ENCODE data around the gene APOC1. TPM values are rescaled to one million over a fixed set of nuclear protein-coding genes. Genes with fewer than 3 reads are reported as not detected.
A peak's percentile ranks its signal among the peaks of the same experiment; 100 is the strongest.

Gene APOC1
- total and polyA plus RNA-seq, 2 donors = 3.5 to 26.9 TPM

DNA sequence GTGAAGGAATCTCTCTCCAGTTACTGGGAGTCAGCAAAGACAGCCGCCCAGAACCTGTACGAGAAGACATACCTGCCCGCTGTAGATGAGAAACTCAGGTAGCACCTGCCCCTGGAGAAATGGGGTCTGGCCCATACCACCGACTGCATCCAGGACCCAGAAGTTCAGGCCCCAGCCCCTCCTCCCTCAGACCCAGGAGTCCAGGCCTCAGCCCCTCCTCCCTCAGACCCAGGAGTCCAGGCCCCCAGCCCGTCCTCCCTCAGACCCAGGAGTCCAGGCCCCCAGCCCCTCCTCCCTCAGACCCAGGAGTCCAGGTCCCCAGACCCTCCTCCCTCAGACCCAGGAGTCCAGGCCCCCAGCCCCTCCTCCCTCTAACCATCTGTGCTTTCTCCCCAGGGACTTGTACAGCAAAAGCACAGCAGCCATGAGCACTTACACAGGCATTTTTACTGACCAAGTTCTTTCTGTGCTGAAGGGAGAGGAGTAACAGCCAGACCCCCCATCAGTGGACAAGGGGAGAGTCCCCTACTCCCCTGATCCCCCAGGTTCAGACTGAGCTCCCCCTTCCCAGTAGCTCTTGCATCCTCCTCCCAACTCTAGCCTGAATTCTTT is 34.5 kb downstream of the APOC1 start:
- no peaks in the 10 kb centered on the region for H3K36me3 ChIP-seq (ENCODE audit: insufficient read depth)
- H3K4me3 ChIP-seq (ENCODE audit: low read depth, low read length) = no peak overlapping the region
- H3K27ac ChIP-seq (ENCODE audit: low read depth) = no peak overlapping the region
- no peak for DNase-seq (ENCODE audit: extremely low spot score)
- WGBS = 84% methylated on average over 5 of the region's 5 CpGs
- no peaks in the 10 kb centered on the region for H3K4me1 ChIP-seq (ENCODE audit: insufficient read depth)

DNA sequence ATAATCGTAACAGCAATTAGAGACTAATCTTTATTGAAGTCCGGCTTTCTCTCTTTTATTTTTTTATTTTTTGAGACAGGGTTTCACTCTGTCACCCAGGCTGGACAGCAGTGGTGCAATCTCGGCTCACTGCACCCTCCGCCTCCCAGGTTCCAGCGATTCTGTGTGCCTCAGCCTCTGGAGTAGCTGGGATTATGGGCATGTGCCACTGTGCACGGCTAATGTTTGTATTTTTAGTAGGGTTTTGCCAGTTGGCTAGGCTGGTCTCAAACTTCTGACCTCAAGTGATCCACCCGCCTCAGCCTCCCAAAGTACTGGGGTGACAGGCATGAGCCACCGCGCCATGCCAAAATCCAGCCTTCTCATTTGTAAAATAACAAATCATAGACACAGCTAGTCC is 35.1 kb downstream of the APOC1 start:
- H3K27ac ChIP-seq (ENCODE audit: low read depth) = no peak overlapping the region
- 92% methylated on average over 9 of the region's 9 CpGs for WGBS
- no peaks in the 10 kb centered on the region for H3K36me3 ChIP-seq (ENCODE audit: insufficient read depth)

DNA sequence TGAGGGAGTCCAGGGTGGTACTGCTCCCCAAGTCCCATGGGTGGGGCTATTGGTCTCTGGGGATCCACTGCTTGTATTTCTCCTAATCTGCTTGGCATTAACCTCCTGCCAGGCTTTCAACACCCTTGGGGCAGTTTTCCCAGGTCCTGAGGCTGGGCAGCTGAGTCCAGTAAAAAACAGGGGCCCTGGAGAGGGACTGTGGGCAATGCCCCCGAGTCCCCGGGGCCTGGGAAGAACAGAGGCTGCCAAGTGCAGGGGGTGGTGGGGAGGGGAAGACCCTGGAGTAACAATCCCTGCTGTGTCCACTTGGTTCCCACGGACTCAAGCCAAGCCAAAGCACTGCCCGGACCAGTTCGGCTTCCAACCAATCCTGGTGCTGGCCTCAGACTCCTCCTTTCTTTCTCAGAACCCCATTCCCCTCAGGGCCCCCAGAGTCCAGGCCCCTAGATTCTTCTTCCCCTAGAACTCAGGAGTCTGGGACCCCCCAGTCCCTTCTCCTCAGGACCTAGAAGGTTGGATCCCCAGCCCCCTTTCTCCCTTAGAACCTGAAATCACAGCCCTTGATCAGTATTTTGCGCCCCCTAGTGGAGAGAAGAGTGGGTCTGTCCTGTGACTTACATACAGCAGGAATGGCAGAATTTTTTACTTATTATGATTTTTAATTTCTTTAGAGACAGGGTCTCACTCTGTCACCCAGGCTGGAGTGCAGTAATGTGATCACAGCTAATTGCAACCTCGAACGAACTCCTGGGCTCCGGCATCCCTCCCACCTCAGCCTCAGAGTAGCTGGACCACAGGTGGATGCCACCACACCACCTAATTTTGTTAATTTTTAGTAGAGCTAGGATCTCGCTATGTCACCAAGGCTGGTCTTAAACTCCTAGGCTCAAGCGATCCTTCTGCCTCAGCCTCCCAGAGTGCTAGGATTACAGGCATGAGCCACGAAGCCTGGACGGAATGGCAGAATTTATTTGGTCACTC is 37.1 kb downstream of the APOC1 start:
- Histone ChIP-seq H3K4me1 (ENCODE audit: insufficient read depth) (no peaks in the 10 kb centered on the region), H3K36me3 (ENCODE audit: insufficient read depth) (no peaks in the 10 kb centered on the region), H3K27ac (ENCODE audit: low read depth) (no peak overlapping the region), H3K4me3 (ENCODE audit: low read depth, low read length) (no peak overlapping the region)
- DNase-seq (ENCODE audit: extremely low spot score) = peak; percentile 60
- WGBS = 42% methylated on average over 13 of the region's 13 CpGs

More for the DNA sequence above, 35.1 kb downstream of the APOC1 start:
- Histone ChIP-seq H3K4me1 (ENCODE audit: insufficient read depth) (no peaks in the 10 kb centered on the region), H3K4me3 (ENCODE audit: low read depth, low read length) (no peak overlapping the region)
- DNase-seq (ENCODE audit: extremely low spot score) = no peak

DNA sequence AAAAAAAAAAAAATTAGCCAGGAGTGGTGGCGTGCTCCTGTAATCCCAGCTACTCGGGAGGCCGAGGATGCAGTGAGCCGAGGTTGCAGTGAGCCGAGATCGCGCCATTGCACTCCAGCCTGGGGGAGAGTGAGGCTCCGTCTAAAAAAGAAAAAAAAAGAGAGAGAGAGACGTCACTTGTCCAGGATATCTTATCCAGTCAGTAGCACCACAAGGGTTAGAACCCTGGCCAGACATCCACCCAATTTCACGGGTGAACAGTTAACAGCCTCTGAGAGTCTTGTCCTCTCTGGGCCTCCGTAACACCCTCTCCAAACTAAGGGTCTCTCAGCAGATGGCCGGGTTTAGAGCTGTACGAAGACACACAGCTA is 39.9 kb downstream of the APOC1 start:
- H3K27ac ChIP-seq (ENCODE audit: low read depth) = peak overlapping the region; percentile 72
- DNase-seq (ENCODE audit: extremely low spot score) = no peak
- peak overlapping the region; percentile 91 for H3K4me3 ChIP-seq (ENCODE audit: low read depth, low read length)
- H3K4me1 ChIP-seq (ENCODE audit: insufficient read depth) = no peaks in the 10 kb centered on the region
- no peaks in the 10 kb centered on the region for H3K36me3 ChIP-seq (ENCODE audit: insufficient read depth)
- 29% methylated on average over 13 of the region's 13 CpGs for WGBS

- Histone ChIP-seq H3K4me3 (ENCODE audit: low read depth, low read length) (peak within 1 kb of the TSS; percentile 91), H3K36me3 (ENCODE audit: insufficient read depth) (no peaks in the 10 kb centered on the region), H3K27ac (ENCODE audit: low read depth) (peak within 1 kb of the TSS; percentile 72), H3K4me1 (ENCODE audit: insufficient read depth) (no peaks in the 10 kb centered on the region)
- peak; percentile 95 for DNase-seq (ENCODE audit: extremely low spot score)
- under 1% methylated on average over 65 of the region's 65 CpGs for WGBS
Measured at GRCh38 chr19:44954649-44955504, 40.5 kb downstream of the APOC1 start, which contains the start of gene CLPTM1. TSS of gene CLPTM1 (plus strand) at chr19:44955380. CDS start at chr19:44955396, 16 bp downstream.

DNA sequence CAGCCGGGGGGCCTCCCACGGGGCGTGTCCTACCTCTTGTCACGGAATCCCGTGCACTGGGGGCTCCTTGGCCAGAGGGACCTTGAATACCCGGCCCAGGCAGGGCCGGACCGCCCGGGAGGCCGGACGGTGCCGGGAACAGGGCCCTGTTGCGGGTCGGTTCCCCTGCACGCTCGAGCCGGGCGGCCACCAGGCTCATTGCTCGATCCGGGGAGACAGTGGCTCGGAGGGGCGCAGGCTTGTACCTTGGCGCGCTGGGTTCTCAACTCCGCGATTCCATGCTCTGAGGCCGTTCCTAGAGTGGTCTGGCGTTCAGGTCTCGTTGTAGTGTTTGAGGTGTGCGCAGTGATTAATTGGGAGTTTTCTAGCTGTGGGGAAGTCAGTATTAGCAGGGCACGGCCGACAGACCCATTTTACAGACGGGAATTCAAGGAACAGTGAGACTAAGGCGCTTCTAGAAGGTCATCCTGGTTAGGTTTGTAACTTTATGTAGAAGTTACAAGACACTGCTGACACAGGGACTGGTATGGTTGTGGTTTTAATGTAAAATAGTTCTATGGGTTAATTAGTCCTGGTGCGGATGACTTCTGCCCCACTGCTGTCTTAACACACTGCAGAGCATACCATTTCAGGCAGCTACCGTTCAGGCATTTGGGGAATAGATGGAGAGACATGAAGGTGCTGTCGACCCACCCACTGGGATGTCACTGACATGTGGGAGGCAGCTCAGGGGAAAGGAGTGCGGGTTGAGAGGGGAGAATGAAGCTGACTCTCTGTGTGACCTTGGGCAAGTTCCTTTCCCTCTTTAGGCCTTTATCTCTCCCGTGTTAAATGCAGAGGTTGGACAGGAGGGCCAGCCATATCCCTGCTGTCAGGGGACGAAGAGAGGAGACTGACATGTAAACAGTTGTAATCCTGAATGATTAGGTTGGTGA is 41.4 kb downstream of the APOC1 start:
- 2% methylated on average over 40 of the region's 40 CpGs for WGBS
- DNase-seq (ENCODE audit: extremely low spot score) = no peak
- H3K4me1 ChIP-seq (ENCODE audit: insufficient read depth) = no peaks in the 10 kb centered on the region
- H3K4me3 ChIP-seq (ENCODE audit: low read depth, low read length) = peak overlapping the region; percentile 91
- peak overlapping the region; percentile 65 for H3K27ac ChIP-seq (ENCODE audit: low read depth)
- H3K36me3 ChIP-seq (ENCODE audit: insufficient read depth) = no peaks in the 10 kb centered on the region

DNA sequence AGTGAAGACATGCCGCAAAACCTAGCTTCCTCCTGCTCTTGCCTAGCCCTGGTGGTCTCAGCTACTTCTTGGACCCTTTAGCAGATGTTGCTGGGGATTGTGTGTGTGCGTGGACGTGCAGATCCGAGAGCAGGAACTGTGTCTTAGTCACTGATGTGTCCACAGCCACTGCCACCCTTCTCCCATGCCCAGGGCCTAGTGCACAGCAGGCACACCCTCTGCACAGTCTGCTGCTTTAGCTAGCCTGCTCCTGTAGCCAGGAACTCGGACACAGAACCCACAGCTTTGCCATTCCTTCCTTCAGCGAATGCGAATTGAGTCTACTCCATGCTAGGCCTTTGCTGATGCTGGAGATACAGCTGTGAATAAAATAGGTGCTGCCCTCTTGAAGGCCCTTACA is 43.1 kb downstream of the APOC1 start:
- H3K27ac ChIP-seq (ENCODE audit: low read depth) = no peak overlapping the region
- WGBS = 80% methylated on average over 7 of the region's 7 CpGs
- H3K4me3 ChIP-seq (ENCODE audit: low read depth, low read length) = no peak overlapping the region
- no peak for DNase-seq (ENCODE audit: extremely low spot score)
- no peaks in the 10 kb centered on the region for H3K36me3 ChIP-seq (ENCODE audit: insufficient read depth)
- no peaks in the 10 kb centered on the region for H3K4me1 ChIP-seq (ENCODE audit: insufficient read depth)

DNA sequence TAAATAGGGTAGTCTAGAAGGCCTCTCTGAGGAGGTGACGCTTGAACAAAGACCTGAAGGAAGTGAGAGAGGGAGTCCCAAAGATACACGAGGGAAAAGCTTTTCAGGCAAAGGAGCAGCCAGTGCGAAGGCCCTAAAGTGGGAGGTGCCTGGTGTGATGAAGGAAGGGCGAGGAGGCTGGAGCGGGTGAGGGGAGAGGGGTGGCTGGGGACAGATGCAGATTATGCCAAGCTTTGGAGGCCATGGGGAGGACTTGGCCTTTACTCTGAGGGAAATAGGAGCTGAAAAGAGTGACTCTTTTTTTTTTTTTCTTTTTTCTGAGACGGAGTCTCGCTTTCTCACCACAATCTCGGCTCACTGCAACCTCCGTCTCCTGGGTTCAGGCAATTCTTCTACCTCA is 43.7 kb downstream of the APOC1 start:
- no peaks in the 10 kb centered on the region for H3K4me1 ChIP-seq (ENCODE audit: insufficient read depth)
- DNase-seq (ENCODE audit: extremely low spot score) = no peak
- WGBS = 78% methylated on average over 9 of the region's 9 CpGs

DNA sequence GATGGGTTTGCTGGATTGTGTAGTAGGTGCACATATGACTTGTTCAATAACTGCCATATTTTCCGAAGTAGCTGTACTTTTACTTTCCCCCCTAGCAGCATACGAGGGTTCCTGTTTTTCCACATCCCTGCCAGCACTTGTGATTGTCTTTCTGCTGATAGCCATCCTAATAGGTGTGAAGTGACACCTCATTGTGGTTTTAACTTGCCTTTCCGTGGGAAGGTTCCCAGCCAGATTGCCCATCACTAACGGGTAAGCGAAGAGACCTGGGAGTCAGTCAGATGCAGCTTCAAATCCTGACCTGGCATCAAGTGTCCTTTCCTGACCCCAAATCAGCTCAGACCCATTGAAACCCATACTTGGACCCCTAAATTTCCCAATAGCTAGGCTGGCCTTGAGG is 45.3 kb downstream of the APOC1 start:
- no peaks in the 10 kb centered on the region for H3K4me1 ChIP-seq (ENCODE audit: insufficient read depth)
- no peak overlapping the region for H3K27ac ChIP-seq (ENCODE audit: low read depth)
- no peaks in the 10 kb centered on the region for H3K36me3 ChIP-seq (ENCODE audit: insufficient read depth)
- WGBS = 70% methylated on average over 5 of the region's 5 CpGs
- DNase-seq (ENCODE audit: extremely low spot score) = no peak
- H3K4me3 ChIP-seq (ENCODE audit: low read depth, low read length) = no peak overlapping the region

More for the DNA sequence above, 43.7 kb downstream of the APOC1 start:
- H3K36me3 ChIP-seq (ENCODE audit: insufficient read depth) = no peaks in the 10 kb centered on the region
- H3K27ac ChIP-seq (ENCODE audit: low read depth) = no peak overlapping the region
- no peak overlapping the region for H3K4me3 ChIP-seq (ENCODE audit: low read depth, low read length)

DNA sequence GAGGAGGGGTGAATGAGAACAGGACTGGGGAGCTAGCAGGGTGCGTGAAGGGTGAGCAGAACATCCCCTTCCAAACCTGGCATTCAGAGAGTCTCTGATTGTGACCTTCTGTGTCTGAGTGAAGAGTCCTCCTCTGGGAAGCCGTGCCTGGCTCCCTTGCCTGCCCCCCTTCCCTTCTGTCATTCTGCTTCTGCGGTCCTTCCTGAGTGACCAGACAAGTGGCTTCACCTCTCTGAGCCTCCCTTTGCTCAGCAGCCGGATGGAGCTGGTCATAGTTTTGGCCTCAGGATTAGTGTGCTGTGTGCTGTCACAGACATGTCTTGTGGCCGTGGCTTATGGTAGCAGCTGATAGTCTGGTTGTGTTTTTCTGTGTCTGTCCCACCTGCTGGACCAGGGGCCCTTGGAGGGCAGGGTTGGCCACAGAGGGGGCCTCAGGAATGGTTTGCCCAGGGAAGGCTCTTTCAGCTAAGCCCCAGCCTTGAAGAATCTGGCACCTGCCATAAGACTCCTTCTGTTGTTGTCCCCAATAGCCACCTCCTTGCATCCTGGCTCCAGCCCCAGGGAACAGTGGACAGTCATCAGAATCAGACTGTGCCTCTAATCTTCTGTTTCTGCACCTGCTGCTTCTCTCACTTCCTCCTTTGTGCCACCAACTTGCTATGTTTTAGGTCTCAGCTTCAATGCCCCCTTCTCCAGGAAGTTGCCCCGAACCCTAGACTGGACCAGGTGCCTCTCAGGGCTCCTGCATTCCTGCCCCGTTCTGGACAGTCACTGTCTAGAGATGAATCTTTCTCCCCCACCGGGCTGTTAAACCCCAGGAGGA is 46.7 kb downstream of the APOC1 start:
- 84% methylated on average over 8 of the region's 8 CpGs for WGBS
- Histone ChIP-seq H3K4me3 (ENCODE audit: low read depth, low read length) (no peak overlapping the region), H3K36me3 (ENCODE audit: insufficient read depth) (no peaks in the 10 kb centered on the region), H3K27ac (ENCODE audit: low read depth) (no peak overlapping the region), H3K4me1 (ENCODE audit: insufficient read depth) (no peaks in the 10 kb centered on the region)
- no peak for DNase-seq (ENCODE audit: extremely low spot score)

- no peak overlapping the region for H3K27ac ChIP-seq (ENCODE audit: low read depth)
- 89% methylated on average over 8 of the region's 8 CpGs for WGBS
- H3K4me3 ChIP-seq (ENCODE audit: low read depth, low read length) = no peak overlapping the region
- no peaks in the 10 kb centered on the region for H3K4me1 ChIP-seq (ENCODE audit: insufficient read depth)
- DNase-seq (ENCODE audit: extremely low spot score) = no peak
- no peaks in the 10 kb centered on the region for H3K36me3 ChIP-seq (ENCODE audit: insufficient read depth)
Measured at GRCh38 chr19:44961821-44962220, 47.4 kb downstream of the APOC1 start.

DNA sequence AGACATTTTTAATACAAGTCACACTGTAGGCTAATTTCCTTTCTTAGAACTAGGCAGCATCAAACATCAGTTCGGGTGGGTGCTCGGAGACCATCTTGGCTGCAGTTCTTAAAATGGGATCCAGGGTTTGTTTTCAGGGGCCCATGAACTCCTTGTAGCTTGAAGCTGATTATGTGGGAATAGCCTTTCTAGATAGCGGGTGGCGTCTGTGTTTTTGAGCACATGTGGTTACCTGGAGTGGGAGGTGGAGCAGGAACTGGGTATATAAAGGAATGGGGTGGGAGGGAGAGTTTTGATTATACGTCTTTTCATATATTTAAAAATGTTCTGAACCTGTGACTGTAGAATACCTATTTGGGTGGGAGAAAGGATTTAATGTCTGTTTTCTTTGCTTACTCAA is 53.7 kb downstream of the APOC1 start:
- Histone ChIP-seq H3K4me3 (ENCODE audit: low read depth, low read length) (no peak overlapping the region), H3K4me1 (ENCODE audit: insufficient read depth) (no peaks in the 10 kb centered on the region), H3K27ac (ENCODE audit: low read depth) (no peak overlapping the region), H3K36me3 (ENCODE audit: insufficient read depth) (peaks cover 1% of the 10 kb centered on the region)
- WGBS = 93% methylated on average over 5 of the region's 5 CpGs
- DNase-seq (ENCODE audit: extremely low spot score) = no peak

Data from urinary bladder (tissue), 4 donors.